GM18508 (cell line): ENCODE data around the gene B3GALT2.
"Not testable (repeated sequence)": the region's sequence is repeated elsewhere in the genome, so short reads cannot be mapped to it uniquely, and the experiment has no call there.

Source experiments
- ATAC-seq: cut with Tn5 transposase; IDR thresholded peaks from one replicate; pipeline ENCODE4 v1.9.1; 2021; ENCODE audit warnings: moderate number of reproducible peaks; ENCODE audit not compliant: insufficient read depth, unreplicated experiment

Gene B3GALT2, protein sequence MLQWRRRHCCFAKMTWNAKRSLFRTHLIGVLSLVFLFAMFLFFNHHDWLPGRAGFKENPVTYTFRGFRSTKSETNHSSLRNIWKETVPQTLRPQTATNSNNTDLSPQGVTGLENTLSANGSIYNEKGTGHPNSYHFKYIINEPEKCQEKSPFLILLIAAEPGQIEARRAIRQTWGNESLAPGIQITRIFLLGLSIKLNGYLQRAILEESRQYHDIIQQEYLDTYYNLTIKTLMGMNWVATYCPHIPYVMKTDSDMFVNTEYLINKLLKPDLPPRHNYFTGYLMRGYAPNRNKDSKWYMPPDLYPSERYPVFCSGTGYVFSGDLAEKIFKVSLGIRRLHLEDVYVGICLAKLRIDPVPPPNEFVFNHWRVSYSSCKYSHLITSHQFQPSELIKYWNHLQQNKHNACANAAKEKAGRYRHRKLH

DNA sequence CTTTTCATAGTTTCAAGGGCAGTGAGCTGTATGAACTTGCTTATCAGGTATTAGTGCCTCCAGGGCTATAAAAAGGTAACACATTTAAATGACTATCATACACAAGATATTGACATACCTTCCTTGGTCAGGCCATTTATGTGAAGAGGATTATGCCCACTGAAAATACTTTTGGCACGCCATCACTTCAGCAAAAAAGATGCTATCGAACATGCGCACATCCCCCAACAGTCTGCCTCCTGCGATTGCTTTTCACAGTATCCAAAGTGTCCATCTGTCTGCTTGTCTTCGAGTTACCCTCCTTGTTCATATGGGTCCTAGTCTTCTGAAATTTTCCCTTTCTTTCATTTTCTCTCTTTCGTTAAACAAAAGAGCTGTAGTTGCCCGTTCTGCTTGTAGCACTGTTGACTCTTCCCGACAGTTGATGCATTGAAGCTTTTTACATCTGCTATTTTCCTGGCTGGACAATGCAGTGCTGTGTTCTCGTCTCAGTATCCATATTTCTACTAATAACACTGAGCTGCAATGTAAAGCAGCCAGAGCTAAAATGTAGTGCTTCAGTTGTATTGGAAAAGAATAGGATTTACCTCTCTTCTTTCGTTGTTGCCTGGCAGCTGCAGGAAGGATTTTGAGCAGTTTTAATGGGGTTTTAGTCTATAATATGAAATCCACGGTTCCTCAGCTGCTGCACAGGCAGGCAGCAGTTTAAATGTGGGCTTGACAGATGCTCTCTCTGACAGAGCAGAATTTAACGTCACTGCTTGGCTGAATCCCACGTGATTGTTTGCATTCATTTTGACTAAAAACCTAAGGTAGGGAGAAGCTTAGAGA lies at the start of gene B3GALT2:
B3GALT2 (minus strand) TSS at position 713 of the 831 bp plus-strand sequence. CDS start 5,051 bp downstream, outside the sequence.
- no peak for ATAC-seq

DNA sequence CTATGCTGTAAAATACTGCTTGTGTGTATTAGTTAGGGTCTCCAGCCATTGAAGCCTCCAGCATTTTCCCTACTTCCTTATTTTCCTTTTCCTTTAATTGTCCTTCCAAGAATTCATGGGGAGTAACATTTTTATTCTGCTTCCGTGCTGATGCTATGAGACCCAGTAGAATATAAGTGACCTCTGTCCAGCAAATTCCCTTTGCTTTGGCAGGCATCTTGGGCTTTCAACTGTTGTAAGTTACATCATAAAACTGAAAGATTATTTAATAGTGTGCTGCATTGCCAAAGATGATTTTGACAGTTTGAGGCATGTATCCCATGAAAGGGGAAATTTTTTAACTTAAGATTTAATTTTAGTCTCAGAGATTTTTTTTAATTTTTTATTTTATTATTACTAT lies 48.1 kb upstream of the B3GALT2 start:
- no peak for ATAC-seq

DNA sequence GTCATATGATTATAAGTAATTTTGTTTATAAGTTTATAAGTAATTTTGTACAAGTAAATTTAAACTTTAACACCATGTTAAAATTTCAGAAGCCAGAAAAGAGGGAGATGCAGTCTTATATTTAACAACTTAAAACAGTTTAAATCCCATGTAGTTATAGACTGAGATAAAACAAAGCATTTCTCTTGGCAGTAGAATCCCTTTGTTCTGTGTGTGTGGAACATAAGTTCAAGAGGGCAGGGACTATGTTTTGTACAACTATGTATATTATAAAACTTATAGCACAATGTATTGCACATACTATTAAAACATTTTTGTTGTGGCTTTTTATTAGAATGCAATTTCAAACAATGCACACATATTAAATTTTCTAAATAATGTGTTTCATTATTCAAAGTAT lies 44.7 kb upstream of the B3GALT2 start:
- not testable (repeated sequence) for ATAC-seq

DNA sequence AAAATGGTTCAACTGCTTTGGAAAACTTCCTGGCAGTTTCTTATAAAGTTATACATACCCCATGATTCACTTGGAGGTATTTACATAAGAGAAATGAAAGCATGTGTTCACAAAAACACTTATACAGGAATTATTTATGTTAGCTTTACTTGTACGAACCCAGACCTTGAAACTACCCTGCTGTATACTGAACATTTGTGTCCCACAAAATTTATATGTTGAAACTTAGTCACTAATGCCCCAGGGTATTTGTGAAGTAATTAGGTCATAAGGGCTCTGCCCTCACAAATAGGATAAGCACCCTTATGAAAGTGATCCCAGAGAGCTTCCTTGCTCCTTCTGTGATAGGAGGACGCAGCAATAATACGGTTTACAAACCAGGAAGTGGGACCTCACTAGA lies 42.7 kb upstream of the B3GALT2 start:
- ATAC-seq, result no peak

DNA sequence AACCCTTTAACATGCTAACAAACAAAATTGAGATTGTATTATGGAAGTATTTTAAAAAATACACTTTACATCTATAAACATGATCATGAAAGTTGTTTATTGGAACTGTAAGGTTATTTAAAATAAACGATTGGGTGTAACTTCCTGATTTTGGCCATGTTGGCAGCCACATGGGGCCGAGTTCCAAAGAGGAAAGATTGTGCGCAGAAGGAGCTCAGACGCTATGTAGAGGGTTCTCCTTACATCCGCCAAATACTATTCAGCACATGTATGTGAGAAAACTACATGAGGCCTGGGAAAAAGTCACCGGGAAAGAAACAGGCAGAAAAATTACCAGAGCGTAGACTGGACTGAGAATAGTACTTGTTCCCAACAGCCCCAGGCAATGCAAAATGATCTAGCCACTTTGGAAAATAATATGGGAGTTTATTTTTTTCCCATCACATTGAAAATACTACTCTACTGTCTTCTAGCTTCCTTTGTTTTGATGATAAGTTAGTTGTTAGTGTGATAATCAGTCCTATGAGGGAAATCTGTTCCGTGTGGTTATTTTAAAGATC lies 35.7 kb upstream of the B3GALT2 start:
- ATAC-seq, result no peak

DNA sequence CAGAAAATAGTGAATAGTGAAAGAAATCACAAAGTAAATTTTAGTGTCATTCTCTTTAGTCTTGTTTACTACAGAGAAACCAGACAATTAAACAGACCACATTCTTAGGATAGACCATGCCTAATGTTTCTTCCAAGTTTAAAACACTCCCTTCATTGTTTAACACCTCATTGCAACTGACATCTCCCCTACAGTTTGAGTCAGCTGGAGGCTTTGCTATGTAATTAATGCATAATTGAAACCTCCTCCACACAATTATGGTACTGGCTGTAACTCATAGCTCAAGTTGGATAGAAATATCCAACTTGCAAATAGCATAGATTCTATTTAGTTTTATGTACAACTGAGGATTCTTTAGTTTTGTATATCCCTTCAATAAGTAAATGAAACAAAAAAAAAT lies 35.2 kb upstream of the B3GALT2 start:
- no peak for ATAC-seq

DNA sequence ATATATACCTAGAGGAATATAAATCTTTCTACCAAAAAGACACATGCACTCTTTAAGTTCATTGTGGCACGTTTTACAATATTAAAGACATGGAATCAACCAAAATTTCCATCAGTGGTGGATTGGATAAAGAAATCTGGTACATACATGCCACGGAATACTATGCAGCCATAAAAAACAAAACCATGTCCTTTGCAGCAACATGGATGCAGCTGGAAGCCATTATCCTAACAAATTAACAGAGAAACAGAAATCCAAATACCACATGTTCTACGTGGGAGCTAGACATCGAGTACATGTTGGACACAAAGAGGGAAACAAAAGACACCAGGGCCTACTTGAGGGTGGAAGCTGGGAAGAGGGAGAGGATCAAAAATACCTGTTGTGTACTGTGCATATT lies 33.0 kb upstream of the B3GALT2 start:
- ATAC-seq, result no peak

DNA sequence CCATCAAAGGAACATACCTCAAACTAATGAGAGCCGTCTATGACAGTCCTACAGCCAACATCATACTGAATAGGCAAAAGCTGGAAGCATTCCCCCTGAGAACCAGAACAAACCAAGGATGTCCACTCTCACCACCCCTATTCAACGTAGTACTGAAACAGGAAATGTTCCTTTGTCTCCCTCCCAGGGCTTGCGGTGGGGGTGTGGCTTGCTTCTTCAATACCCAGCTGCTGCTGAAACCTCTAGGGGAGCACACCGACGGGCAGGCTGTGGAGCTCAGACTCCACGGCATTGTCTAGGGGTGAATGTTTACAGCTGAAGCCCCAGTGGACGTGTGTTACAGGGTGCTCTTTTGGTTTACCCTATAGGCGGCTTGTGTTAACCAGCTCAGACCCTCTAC lies 30.5 kb upstream of the B3GALT2 start:
- no peak for ATAC-seq

DNA sequence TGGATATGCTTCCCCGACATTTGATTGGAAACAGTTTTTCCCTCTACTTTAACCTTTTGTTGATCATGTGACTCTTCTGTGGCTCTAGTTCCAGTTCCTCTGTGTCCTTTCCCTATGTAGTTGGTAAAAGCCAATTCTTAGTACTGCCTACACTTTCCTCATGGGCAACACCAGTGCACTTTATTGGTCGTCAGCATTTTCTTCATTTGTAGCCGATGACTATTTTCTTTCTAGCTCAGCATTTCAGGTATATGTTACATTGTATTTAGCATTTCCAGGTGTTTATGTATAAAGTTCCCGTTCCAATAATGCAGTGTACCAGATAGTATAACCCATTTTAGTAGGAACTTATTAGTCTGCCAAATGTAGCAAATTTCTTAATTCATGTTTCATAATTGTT lies 27.6 kb upstream of the B3GALT2 start:
- ATAC-seq, result no peak

DNA sequence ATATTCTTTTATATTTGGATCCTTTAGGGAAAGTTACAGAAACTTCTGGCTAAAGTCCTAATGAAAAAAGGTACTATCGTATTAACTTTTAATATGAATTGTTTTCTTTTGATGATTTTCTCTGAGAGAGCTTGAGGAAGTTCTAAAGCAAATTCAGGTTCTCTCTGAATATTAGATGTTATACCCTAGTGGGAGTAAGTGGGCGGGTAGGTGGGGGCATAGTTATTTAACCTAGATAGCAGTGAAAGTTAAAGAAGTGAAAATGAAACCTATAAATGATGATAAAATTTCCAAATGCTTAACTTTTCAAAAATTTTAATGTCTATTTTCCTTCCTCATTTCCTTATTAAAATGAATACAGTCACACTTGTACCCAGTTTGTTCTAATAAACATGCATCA lies 26.2 kb upstream of the B3GALT2 start:
- ATAC-seq, result no peak

DNA sequence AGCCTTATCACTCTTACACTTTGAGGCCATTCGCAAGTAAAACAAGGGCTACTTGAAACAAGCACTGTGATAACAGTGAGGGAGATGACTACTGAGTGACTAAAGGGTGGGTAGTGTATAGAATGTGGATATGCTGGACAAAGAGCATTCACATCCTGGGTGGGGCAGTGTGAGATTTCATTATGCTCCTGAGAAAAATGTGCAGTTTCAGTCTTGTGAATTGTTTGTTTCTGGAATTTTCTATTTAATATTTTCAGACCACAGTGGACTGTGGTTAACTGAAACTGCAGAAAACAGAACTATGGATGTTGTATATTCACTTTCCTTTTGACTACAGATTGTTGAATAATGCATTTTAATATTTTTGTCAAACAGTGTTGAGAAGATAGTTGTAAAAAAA lies 25.1 kb upstream of the B3GALT2 start:
- ATAC-seq, result peak; percentile 71

DNA sequence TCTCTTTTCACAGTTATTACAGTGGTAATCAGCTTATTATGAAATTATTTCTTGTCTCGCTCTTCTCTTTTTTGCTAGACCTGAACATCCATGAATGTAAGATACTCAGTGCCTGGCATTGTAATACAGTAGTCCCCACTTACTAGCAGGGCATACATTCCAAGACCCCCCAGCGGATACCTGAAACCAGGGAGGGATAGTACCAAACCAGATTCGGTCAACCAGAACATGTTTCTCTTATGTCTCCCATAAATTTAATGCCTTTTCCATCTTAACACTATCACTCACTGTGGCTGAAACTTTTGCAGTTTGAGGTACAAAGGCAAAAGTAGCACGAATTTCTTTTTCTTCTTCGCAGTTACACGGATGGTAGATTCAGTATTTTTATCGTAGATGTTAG lies 24.6 kb upstream of the B3GALT2 start:
- ATAC-seq, result no peak

DNA sequence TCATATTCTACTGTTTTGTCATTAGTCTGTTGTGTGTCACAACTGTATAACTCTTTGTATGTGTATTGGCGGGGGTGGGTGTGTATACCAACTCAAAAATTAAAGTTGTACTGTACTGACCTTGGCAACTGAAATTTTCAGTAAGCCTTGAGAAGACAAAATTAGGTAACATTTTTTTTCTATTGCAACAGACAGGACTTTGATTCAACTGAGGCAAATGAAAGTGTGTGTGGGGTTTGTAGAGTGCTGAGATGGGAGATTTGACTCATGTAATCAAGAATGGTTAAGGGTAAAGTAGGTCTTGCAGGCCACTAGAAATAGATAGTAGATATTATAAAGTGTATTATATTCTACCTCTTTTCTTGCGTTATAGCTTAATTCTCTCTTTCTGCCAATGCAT lies 14.6 kb upstream of the B3GALT2 start:
- ATAC-seq, result no peak

DNA sequence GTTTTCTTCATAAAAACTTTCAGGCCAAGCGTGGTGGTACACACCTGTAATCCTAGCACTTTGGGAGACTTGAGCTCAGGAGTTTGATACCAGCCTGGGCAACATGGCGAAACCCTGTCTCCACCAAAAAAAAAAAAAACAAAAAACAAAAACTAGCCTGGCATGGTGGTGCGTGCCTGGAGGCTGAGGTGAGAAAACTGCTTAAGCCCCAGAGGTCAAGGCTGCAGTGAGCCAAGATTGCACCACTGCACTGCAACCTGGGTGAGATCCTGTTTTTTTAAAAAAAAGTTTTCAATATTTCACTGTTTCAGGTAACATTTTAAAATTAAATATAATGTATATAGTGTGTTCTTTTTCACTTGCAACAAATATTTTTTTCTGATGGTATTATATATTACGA lies 13.5 kb upstream of the B3GALT2 start:
- ATAC-seq, result no peak

DNA sequence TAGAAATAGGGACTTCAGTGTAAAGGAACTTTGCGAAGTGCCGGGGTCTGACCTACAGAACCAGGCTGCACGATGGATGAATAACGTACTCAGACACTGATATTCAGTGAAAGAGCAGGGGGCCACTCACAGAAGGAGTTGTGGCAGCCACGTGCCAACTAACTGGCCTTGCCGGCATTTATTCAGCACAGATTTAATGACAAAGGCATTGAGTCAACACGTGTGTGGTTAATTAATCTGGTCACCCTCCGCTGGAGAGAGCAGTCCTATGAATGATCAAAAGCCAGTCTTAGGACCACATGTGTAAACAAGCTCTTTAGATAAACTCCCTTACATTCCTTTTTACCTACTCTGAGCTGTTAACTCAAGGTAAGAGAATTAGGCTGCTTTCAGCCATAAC lies 6.2 kb upstream of the B3GALT2 start:
- no peak for ATAC-seq

DNA sequence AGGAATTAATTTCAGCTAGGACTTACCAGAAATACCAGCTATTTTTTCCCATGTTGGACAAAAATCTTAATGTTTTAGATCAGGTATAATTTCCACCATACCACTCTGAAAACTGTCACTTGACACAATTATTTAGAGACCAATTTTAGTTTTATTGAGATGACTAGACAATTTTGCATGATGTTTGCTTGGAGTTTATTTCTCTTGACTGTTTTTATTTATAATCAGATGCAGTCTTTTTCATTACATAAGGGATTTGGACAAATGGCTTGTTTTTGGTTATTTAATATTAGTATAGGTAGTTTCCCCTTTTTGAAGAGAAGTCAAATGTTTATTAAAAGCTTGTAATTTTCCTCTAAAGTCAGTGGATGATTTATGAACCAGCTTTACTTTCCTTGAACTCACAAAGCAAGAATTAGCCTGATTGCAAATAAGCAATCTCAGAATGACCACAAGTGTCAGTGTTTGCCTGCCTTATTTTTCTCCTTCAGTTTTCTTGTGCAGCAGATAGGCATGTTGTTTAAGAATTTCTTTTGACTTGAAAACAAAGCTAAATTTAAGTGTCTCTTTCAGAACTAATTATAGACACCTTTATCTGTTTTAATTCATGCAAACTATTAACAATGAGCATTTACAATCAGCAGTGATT lies 3.8 kb upstream of the B3GALT2 start:
- no peak for ATAC-seq

DNA sequence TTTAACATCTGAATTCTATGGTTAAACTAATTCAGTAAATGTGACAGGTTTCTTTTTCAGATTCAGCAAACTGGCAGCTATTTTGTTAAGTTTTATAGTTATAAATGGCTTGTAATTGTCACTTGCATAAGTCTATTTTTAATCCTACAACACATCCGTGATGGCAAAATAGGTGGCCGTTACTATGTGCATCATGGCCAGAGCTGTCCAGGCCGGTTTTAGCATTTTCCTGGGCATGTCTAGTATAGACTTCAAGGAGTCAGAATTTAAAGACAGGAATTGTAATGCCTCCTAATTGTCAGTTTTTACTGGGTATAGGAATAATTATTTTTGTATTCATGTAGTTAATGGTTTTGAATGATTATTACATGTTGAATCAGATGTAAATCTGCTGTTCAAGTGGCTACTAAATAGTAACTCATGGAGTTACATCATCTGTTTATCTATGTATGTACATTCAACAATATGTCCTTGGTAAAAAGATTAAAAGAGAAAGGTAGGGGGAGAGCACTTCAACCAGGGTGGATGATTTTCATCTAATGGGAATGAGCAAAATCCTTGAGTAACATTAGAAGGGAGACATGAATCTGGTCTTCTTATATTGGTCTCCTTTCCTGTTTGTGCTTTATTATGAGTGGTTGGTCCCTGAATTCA lies 3.2 kb upstream of the B3GALT2 start:
- ATAC-seq, result no peak

DNA sequence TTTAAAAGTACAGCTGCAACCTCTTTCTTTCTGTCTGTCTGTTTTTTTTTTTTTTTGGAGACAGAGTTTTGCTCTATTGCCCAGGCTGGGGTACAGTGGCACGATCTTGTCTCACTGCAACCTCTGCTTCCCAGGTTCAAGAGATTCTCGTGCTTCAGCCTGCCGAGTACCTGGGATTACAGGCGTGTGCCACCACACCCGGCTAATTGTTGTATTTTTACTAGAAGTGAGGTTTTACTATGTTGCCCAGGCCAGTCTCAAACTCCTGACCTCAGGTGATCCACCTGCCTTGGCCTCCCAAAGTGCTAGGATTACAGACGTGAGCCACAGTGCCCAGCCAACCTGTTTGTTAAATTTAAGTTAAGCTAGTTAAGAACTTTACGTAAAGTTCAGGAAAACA lies 2.5 kb upstream of the B3GALT2 start:
- ATAC-seq, result not testable (repeated sequence)

DNA sequence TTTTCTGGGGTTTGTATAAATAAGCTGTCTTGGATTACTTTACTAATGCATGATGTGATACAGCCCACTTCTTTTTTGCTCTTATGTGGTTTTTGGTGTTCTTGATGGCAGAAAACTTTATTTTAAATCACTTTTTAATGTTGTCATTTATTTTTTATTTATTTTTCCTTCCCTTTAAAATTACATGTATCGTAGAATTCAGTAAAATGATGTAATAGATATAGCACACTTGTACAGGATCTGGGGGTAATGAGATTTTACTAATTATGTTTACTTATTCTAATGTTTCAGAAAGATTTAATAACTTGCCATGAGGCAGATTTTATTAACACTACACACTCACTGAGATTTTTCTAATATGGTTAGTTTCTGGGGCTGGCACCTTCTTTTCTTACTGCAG lies 701 bp upstream of the B3GALT2 start:
- no peak for ATAC-seq

DNA sequence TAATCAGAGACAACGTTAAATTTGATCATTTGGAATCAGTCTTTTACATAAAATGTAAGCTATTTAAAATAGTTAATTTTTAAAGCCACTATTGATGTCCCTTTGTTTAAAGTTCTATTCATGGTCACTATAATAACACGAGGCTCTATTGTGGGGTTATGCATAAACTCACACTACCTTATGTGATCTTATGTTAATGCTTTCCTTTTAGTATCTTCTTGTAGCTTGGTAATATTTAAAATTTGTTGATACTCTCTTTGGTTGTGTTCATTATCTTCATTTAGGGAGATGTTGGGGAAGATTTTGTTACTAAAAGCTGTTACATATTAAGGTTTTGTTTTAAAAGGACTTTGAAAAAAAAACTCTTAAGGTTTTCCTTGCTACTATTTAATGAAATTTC lies 1.2 kb downstream of the B3GALT2 start:
- no peak for ATAC-seq
